ENCODE measurements around the gene ABCC11.

ABCC11 gene

GRCh38 chr16:48217708-48218107 lies 29.6 kb downstream of the ABCC11 start:
- Histone ChIP-seq H3K9me3 (ENCODE audit: insufficient read depth, low read length) (no peaks in the 10 kb centered on the region), H3K79me2 (ENCODE audit: low read length) (no peaks in the 10 kb centered on the region), H3K4me2 (ENCODE audit: low read length) (no peak overlapping the region), H3K27ac (ENCODE audit: low read length) (no peak overlapping the region), H2AFZ (ENCODE audit: low read depth, low read length) (no peak overlapping the region), H3K4me1 (ENCODE audit: low read length) (no peaks in the 10 kb centered on the region), H3K4me3 (ENCODE audit: low read length) (no peak overlapping the region), H3K36me3 (replicated peaks; ENCODE audit: low read depth, low read length) (no peaks in the 10 kb centered on the region), H3K27me3 (ENCODE audit: low read depth, low read length) (peaks cover 6% of the 10 kb centered on the region; the same call in 1 of the 2 replicates), H4K20me1 (ENCODE audit: insufficient read depth, low read length) (no peaks in the 10 kb centered on the region), H3K9ac (ENCODE audit: low read length) (no peak overlapping the region)
- TF ChIP-seq EZH2phosphoT487 (IDR thresholded peaks at IDR 0.05; ENCODE audit: low read depth), result no peak
- TF ChIP-seq CTCF (IDR thresholded peaks at IDR 0.05; ENCODE audit: low read depth, low read length), result no peak

GRCh38 chr16:48215738-48216137 lies 31.6 kb downstream of the ABCC11 start:
- no peaks in the 10 kb centered on the region for H3K79me2 ChIP-seq (ENCODE audit: low read length)
- H3K9ac ChIP-seq (ENCODE audit: low read length), result no peak overlapping the region
- peaks cover 6% of the 10 kb centered on the region; the same call in 1 of the 2 replicates for H3K27me3 ChIP-seq (ENCODE audit: low read depth, low read length)

GRCh38 chr16:48212033-48212432 lies 35.3 kb downstream of the ABCC11 start:
- no peaks in the 10 kb centered on the region for H3K4me1 ChIP-seq (ENCODE audit: low read length)
- no peak overlapping the region for H3K4me3 ChIP-seq (ENCODE audit: low read length)
- H3K9ac ChIP-seq (ENCODE audit: low read length), result no peak overlapping the region
- H3K36me3 ChIP-seq (replicated peaks; ENCODE audit: low read depth, low read length), result no peaks in the 10 kb centered on the region
- no peaks in the 10 kb centered on the region for H4K20me1 ChIP-seq (ENCODE audit: insufficient read depth, low read length)
- no peak overlapping the region for H3K27ac ChIP-seq (ENCODE audit: low read length)
- no peaks in the 10 kb centered on the region for H3K9me3 ChIP-seq (ENCODE audit: insufficient read depth, low read length)
- peaks cover 17% of the 10 kb centered on the region for H3K27me3 ChIP-seq (ENCODE audit: low read depth, low read length)
- no peak for TF ChIP-seq EZH2phosphoT487 (IDR thresholded peaks at IDR 0.05; ENCODE audit: low read depth)
- no peak for TF ChIP-seq CTCF (IDR thresholded peaks at IDR 0.05; ENCODE audit: low read depth, low read length)
- H2AFZ ChIP-seq (ENCODE audit: low read depth, low read length), result no peak overlapping the region
- no peak overlapping the region for H3K4me2 ChIP-seq (ENCODE audit: low read length)
- H3K79me2 ChIP-seq (ENCODE audit: low read length), result no peaks in the 10 kb centered on the region

More at GRCh38 chr16:48215738-48216137, 31.6 kb downstream of the ABCC11 start:
- Histone ChIP-seq H3K9me3 (ENCODE audit: insufficient read depth, low read length) (no peaks in the 10 kb centered on the region), H3K4me3 (ENCODE audit: low read length) (no peak overlapping the region), H3K4me1 (ENCODE audit: low read length) (no peaks in the 10 kb centered on the region), H4K20me1 (ENCODE audit: insufficient read depth, low read length) (no peaks in the 10 kb centered on the region), H3K36me3 (replicated peaks; ENCODE audit: low read depth, low read length) (no peaks in the 10 kb centered on the region), H3K27ac (ENCODE audit: low read length) (no peak overlapping the region), H2AFZ (ENCODE audit: low read depth, low read length) (no peak overlapping the region), H3K4me2 (ENCODE audit: low read length) (no peak overlapping the region)
- TF ChIP-seq EZH2phosphoT487 (IDR thresholded peaks at IDR 0.05; ENCODE audit: low read depth), result no peak
- no peak for TF ChIP-seq CTCF (IDR thresholded peaks at IDR 0.05; ENCODE audit: low read depth, low read length)

GRCh38 chr16:48210747-48211146 lies 36.6 kb downstream of the ABCC11 start:
- H2AFZ ChIP-seq (ENCODE audit: low read depth, low read length), result no peak overlapping the region
- no peak overlapping the region for H3K9ac ChIP-seq (ENCODE audit: low read length)
- no peaks in the 10 kb centered on the region for H3K36me3 ChIP-seq (replicated peaks; ENCODE audit: low read depth, low read length)
- peaks cover 20% of the 10 kb centered on the region for H3K27me3 ChIP-seq (ENCODE audit: low read depth, low read length)
- no peaks in the 10 kb centered on the region for H4K20me1 ChIP-seq (ENCODE audit: insufficient read depth, low read length)
- no peak overlapping the region for H3K4me3 ChIP-seq (ENCODE audit: low read length)
- H3K79me2 ChIP-seq (ENCODE audit: low read length), result no peaks in the 10 kb centered on the region
- H3K9me3 ChIP-seq (ENCODE audit: insufficient read depth, low read length), result no peaks in the 10 kb centered on the region
- H3K4me1 ChIP-seq (ENCODE audit: low read length), result no peaks in the 10 kb centered on the region
- no peak overlapping the region for H3K4me2 ChIP-seq (ENCODE audit: low read length)
- TF ChIP-seq EZH2phosphoT487 (IDR thresholded peaks at IDR 0.05; ENCODE audit: low read depth), result no peak
- TF ChIP-seq CTCF (IDR thresholded peaks at IDR 0.05; ENCODE audit: low read depth, low read length), result no peak
- H3K27ac ChIP-seq (ENCODE audit: low read length), result no peak overlapping the region

Measured in OCI-LY3 (cell line).